ENCODE data around the gene CARD11. TPM values are rescaled to one million over a fixed set of nuclear protein-coding genes. Genes with fewer than 3 reads are reported as not detected.

CARD11 gene
- total and polyA plus RNA-seq, 2 of the 4 experiments (the other 2 are of a cell fraction): 0.18 to 0.26 TPM

GRCh38 chr7:2953099-2953498 lies 90.6 kb downstream of the CARD11 start:
- H3K27ac ChIP-seq (ENCODE audit: insufficient read depth, low read length): no peak overlapping the region
- DNase-seq (no peak), ATAC-seq (ENCODE audit: low read depth) (no peak)
- H3K56ac ChIP-seq (ENCODE audit: extremely low read depth, insufficient read depth, low read length): no peak overlapping the region
- BruUV-seq (replicated peaks): no TSS peak
- intact Hi-C loops (cut with micrococcal nuclease) (no loop called here), dilution Hi-C loops (cut with HindIII; ENCODE audit: low sequenced_read_pairs, unreplicated experiment) (no loop called here), in situ Hi-C loops (cut with MboI; ENCODE audit: low sequenced_read_pairs) (no loop called here)
- H3K9me3 ChIP-seq (ENCODE audit: control insufficient read depth, insufficient read depth, low read length): no peaks in the 10 kb centered on the region
- no peak overlapping the region for H2BK120ac ChIP-seq (ENCODE audit: low read depth, low read length)
- no peaks in the 10 kb centered on the region for H3K79me1 ChIP-seq (ENCODE audit: low read depth in 1 of 2, low read length in 2 of 2)
- H2AK9ac ChIP-seq (replicated peaks; ENCODE audit: low read depth, low read length, poor library complexity): no peak overlapping the region
- no peak overlapping the region for H3K9ac ChIP-seq (ENCODE audit: low read depth, low read length)
- H3K27me3 ChIP-seq (ENCODE audit: control insufficient read depth, insufficient read depth, low read length): no peaks in the 10 kb centered on the region; the same call in 1 of the 2 replicates
- no peaks in the 10 kb centered on the region for H4K20me1 ChIP-seq (ENCODE audit: insufficient read depth, low read length)
- no peak overlapping the region for H2BK5ac ChIP-seq (ENCODE audit: low read depth, low read length, poor library complexity, severe bottlenecking)
- no peak overlapping the region for H2BK15ac ChIP-seq (ENCODE audit: low read depth, low read length)
- no peak overlapping the region for H2AK5ac ChIP-seq (ENCODE audit: low read depth, low read length)
- POLR2A ChIA-PET (ENCODE audit: unreplicated experiment): no interaction called here
- no peaks in the 10 kb centered on the region for H3K36me3 ChIP-seq (ENCODE audit: control insufficient read depth, insufficient read depth, low read length)
- H3K18ac ChIP-seq (ENCODE audit: low read depth, low read length): no peak overlapping the region
- no peak overlapping the region for H3K4me3 ChIP-seq (ENCODE audit: insufficient read depth, low read depth, low read length)
- no peak overlapping the region for H2AFZ ChIP-seq (replicated peaks; ENCODE audit: low read length, poor library complexity)
- no peak overlapping the region for H3K4ac ChIP-seq (ENCODE audit: low read depth, low read length)
- no peak overlapping the region for H3K23ac ChIP-seq (ENCODE audit: low read depth, low read length)
- no peak overlapping the region for H3K14ac ChIP-seq (replicated peaks; ENCODE audit: low read depth, low read length)
- no peak overlapping the region for H4K5ac ChIP-seq (ENCODE audit: low read depth, low read length)
- no peak overlapping the region for H4K8ac ChIP-seq (ENCODE audit: low read depth in 2 of 2, low read length in 2 of 2)
- TF ChIP-seq MXI1 (IDR thresholded peaks at IDR 0.05; ENCODE audit: borderline replicate concordance, low read depth, low read length) (no peak), NFE2L2 (IDR thresholded peaks at IDR 0.05; ENCODE audit: low read depth, low read length) (no peak), RCOR1 (IDR thresholded peaks at IDR 0.05; ENCODE audit: insufficient replicate concordance, low read length) (no peak), POLR2A (IDR thresholded peaks at IDR 0.05; ENCODE audit: low read depth, low read length) (no peak), CHD1 (IDR thresholded peaks at IDR 0.05; ENCODE audit: low read depth, low read length) (no peak), USF2 (IDR thresholded peaks at IDR 0.05; ENCODE audit: low read depth, low read length) (no peak), MAZ (IDR thresholded peaks at IDR 0.05; ENCODE audit: borderline replicate concordance, low read depth, low read length) (no peak), RAD21 (IDR thresholded peaks at IDR 0.05; ENCODE audit: low read length) (no peak), CTCF (conservative IDR thresholded peaks at IDR 0.05; ENCODE audit: low read depth, low read length) (no peak), SMC3 (IDR thresholded peaks at IDR 0.05; ENCODE audit: low read depth, low read length) (no peak), BHLHE40 (IDR thresholded peaks at IDR 0.05; ENCODE audit: low read depth, low read length) (no peak), CEBPB (IDR thresholded peaks at IDR 0.05; ENCODE audit: low read depth, low read length) (no peak), ELK1 (IDR thresholded peaks at IDR 0.05; ENCODE audit: borderline replicate concordance, low read depth, low read length) (no peak), RFX5 (IDR thresholded peaks at IDR 0.05; ENCODE audit: low read depth, low read length) (no peak), FOS (IDR thresholded peaks at IDR 0.05; ENCODE audit: low read depth, low read length) (no peak), MAFK (IDR thresholded peaks at IDR 0.05; ENCODE audit: low read depth, low read length) (no peak)
- H3K4me1 ChIP-seq (ENCODE audit: control insufficient read depth, insufficient read depth, low read length): no peaks in the 10 kb centered on the region
- H3K9me1 ChIP-seq (ENCODE audit: insufficient read depth, low read length): no peaks in the 10 kb centered on the region
- CTCF ChIA-PET: no interaction called here
- WGBS, 2 experiments (ENCODE audit: extremely low coverage in 2 of 2, insufficient read length in 1 of 2): no CpG with 5 or more reads among the region's 5 CpGs
- no peak overlapping the region for H4K91ac ChIP-seq (ENCODE audit: insufficient read depth, low read depth, low read length)
- no peak overlapping the region for H3K4me2 ChIP-seq (ENCODE audit: low read depth, low read length)
- H2BK20ac ChIP-seq (ENCODE audit: low read depth, low read length): no peak overlapping the region

Data from IMR-90 (cell line).